Ishikawa (cell line): Measurements from ENCODE around the gene CGA.

Source experiments
- CEBPB ChIP-seq: IDR thresholded peaks from 2 replicates; pipeline ENCODE4 v1.6.1; 2012
- CREB1 ChIP-seq: IDR thresholded peaks from 2 replicates; pipeline ENCODE4 v1.6.1; 2012; ENCODE audit warnings: low read depth
- EP300 ChIP-seq: IDR thresholded peaks from 2 replicates; pipeline ENCODE4 v1.6.1; 2012; ENCODE audit warnings: borderline replicate concordance
- RAD21 ChIP-seq: IDR thresholded peaks from 2 replicates; pipeline ENCODE4 v1.6.1; 2012; ENCODE audit warnings: low read depth
- TEAD4 ChIP-seq: IDR thresholded peaks from 2 replicates; pipeline ENCODE4 v1.6.1; 2012
- YY1 ChIP-seq: IDR thresholded peaks from 2 replicates; pipeline ENCODE4 v1.6.1; 2012; ENCODE audit warnings: low read depth
- ZBTB7A ChIP-seq: IDR thresholded peaks from 2 replicates; pipeline ENCODE4 v1.6.1; 2012; ENCODE audit warnings: low read depth
- TF ChIP-seq, protein P1 (sequence below): IDR thresholded peaks from 2 replicates; pipeline ENCODE4 v1.6.1; 2012
- TF ChIP-seq, protein P2 (sequence below): IDR thresholded peaks from 2 replicates; pipeline ENCODE4 v1.6.1; 2012; ENCODE audit warnings: low read depth, mild to moderate bottlenecking

DNA sequence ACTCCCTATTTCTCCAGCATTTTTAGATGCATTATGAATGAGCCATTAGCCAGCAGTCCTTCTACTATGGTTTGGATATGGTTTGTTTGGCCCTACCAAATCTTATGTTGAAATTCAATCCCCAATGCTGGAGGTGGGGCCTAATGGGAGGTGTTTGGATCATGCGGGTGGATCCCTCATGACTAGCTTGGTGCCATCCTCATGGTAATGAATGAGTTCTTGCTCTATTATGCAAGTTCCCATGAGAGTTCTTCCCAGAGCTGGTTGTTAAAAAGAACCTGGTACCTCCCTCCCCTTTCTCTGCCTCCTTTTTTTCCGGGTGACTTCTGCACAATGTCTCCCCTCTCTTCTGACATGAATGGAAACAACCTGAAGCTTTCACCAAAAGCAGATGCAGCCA is 6.2 kb upstream of the CGA start:
- TF ChIP-seq YY1, result no peak
- no peak for TF ChIP-seq TEAD4
- TF ChIP-seq, protein P1, sequence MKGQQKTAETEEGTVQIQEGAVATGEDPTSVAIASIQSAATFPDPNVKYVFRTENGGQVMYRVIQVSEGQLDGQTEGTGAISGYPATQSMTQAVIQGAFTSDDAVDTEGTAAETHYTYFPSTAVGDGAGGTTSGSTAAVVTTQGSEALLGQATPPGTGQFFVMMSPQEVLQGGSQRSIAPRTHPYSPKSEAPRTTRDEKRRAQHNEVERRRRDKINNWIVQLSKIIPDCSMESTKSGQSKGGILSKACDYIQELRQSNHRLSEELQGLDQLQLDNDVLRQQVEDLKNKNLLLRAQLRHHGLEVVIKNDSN, result no peak
- TF ChIP-seq CEBPB, result no peak
- TF ChIP-seq, protein P2, sequence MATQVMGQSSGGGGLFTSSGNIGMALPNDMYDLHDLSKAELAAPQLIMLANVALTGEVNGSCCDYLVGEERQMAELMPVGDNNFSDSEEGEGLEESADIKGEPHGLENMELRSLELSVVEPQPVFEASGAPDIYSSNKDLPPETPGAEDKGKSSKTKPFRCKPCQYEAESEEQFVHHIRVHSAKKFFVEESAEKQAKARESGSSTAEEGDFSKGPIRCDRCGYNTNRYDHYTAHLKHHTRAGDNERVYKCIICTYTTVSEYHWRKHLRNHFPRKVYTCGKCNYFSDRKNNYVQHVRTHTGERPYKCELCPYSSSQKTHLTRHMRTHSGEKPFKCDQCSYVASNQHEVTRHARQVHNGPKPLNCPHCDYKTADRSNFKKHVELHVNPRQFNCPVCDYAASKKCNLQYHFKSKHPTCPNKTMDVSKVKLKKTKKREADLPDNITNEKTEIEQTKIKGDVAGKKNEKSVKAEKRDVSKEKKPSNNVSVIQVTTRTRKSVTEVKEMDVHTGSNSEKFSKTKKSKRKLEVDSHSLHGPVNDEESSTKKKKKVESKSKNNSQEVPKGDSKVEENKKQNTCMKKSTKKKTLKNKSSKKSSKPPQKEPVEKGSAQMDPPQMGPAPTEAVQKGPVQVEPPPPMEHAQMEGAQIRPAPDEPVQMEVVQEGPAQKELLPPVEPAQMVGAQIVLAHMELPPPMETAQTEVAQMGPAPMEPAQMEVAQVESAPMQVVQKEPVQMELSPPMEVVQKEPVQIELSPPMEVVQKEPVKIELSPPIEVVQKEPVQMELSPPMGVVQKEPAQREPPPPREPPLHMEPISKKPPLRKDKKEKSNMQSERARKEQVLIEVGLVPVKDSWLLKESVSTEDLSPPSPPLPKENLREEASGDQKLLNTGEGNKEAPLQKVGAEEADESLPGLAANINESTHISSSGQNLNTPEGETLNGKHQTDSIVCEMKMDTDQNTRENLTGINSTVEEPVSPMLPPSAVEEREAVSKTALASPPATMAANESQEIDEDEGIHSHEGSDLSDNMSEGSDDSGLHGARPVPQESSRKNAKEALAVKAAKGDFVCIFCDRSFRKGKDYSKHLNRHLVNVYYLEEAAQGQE, result no peak
- TF ChIP-seq ZBTB7A, result no peak
- TF ChIP-seq RAD21, result no peak
- no peak for TF ChIP-seq EP300
- TF ChIP-seq CREB1, result no peak
